GM15510 (cell line): Measurements from ENCODE around the gene C10orf95.

ENCODE experiments used
- POLR2A ChIP-seq: IDR thresholded peaks from 3 replicates; pipeline ENCODE4 v1.6.1; 2011; ENCODE audit warnings: borderline replicate concordance; ENCODE audit not compliant: insufficient read length; ENCODE audit errors: extremely low read depth

The C10orf95 gene

GRCh38 chr10:102414749-102415148 lies 36.6 kb downstream of the C10orf95 start:
- no peak for TF ChIP-seq POLR2A

DNA sequence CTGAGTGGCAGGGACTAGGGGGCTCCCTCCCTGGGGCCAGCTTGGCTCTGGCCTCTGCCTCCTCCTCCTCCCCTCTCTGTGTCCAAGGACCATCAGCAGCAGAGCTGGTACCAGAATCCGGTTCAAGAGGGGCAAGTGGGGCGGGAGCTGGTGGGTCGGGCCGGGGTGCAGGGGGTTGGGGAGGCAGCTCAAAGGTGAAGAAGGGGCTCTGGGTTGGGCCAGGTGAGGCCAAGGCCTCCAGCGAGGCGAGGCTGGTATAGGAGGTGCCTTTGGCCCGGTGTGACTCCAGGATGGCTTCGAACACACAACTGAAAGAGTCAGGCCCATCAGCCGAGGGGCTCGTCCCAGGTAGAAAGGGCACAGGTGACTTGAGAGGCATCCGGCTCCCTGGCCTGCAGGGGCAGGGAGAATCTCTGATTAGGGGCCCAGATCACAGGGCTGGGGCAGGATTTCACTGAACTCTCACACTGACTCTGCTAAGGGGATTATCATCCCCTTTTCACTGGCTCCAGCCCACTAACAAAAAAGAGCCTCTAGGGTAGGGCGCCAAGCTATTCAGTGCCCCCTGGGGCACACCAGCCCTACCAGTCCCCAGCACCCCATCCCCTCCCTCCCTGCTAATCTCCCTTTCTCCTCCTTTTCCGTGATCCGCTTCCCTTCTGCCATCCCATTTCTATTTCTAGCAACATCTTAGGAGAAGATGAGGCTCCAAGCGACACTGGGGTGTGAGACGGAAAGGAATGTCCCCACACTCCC lies 37.4 kb downstream of the C10orf95 start:
- no peak for TF ChIP-seq POLR2A

- TF ChIP-seq POLR2A: no peak
These were observed 38.2 kb downstream of the C10orf95 start for GRCh38 chr10:102413053-102413705.

- no peak for TF ChIP-seq POLR2A
These were observed 39.0 kb downstream of the C10orf95 start for GRCh38 chr10:102412293-102412692.

DNA sequence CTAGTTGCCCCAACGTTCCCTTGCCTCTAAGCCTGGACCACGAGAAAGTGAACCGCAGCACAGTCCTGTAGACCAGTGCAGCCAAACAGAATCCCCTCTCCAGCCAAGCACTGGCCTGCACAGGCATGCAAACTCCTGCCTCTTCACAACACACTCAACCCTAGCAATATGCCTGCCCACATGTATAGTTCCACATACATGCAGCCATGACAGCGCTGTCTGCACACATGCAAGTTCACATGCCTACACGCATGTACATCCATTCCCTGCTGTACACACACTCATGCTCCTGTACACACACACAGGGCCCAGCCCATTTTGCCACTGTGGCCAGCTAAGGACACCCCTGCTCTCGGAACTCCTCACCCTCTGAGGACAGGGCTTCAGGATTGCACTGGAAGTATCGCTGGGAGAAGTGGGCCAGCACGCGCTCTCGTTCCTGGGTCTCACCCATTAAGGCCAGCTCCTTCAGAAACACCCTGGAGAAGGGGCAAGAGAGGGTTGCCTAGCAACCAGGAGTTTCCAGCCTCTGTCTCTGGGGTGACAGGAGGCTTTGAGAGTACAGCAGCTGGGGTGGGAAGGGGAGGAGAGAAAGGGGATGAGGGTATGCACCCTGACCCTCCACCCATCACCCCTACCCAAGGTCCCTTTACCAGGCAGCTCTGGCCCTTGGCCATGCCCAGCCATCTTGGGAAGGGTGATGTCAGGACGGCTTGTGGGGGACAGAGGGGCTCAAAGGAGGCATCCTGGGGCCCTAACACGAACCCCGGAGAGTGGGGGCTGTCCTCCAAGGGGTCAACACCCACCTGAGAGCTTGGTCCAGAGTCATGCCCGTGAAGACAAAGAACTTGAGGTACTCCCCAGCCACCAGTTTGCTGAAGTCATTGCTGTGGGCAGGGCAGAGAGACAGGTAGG lies 39.7 kb downstream of the C10orf95 start:
- no peak for TF ChIP-seq POLR2A

DNA sequence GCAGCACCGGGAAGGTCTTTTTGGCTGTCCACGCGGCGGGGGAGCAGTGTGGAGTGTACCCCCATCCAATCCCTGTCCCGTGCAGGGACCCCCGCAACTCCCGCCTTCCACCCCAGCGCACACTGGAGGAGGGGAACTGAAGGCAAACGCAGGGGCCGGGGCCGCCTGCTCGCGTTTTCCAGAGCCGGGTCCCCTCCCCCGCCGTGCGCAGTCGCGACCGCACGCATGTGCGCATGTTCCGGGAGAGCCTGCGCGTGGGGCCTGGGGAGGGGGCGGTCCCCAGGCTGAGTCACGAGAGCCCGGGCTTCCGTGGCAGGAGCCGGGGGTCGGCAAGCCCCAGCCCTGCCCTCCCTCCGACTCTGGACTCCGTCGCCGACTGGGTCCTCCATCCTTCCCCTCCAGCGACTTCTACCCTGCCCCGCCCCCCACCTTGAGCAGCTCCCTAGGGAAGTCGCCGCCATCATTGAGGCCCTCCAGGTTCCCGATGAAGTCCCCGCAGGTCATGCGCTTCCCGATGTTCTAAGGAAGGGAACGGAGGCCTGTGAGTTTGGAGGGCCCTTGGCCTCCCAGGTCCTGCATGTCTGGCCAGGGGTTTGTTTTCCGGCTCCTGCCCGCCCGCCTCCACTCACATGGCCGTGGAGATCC lies 40.8 kb downstream of the C10orf95 start:
- no peak for TF ChIP-seq POLR2A

GRCh38 chr10:102409604-102410428 lies 41.5 kb downstream of the C10orf95 start:
- TF ChIP-seq POLR2A: no peak

DNA sequence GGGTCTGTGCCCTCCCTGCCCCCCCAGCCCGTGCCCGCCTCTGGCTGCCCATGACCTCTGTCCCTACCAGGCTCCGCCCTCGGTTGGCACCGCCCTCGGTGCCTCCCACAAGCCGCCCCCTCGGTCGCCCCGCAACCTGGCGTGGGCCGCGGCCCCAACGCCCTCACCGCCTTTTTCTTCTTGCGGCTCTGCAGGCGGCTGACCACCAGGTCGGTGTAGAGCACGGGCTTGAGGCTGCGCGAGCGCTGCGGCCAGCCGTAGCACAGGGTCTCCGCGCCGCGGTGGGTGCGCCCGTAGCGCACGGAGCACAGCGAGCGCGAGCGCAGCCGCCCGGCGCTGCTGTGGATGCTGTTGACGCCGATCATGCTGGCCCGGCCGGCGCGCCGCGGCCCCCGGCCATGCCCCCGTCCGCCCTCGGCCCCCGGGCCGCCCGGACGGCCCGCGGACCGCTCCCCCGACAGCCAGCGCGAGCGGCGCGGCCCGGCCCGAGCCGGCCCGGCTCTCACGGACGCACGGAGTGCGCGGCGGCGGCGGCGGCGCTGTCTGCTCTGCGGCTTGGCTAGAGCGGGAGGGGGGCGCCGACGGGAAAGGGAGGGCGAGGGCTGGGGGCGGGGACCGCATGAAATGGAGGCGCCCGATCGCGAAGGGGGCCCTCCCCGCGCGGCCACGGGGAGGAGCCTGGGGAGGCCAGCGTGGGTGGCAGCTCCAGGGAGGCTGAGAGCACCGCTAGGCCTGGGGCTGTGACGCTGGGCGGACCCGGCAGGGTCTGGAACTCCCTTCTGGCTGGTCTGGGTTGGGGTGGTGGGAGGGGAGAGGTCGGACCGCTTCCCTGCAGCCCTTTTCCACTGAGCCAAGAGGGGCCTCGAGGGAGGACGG lies 42.4 kb downstream of the C10orf95 start:
- TF ChIP-seq POLR2A: no peak

GRCh38 chr10:102408131-102408727 lies 43.1 kb downstream of the C10orf95 start:
- TF ChIP-seq POLR2A: no peak

GRCh38 chr10:102407425-102408130 lies 43.8 kb downstream of the C10orf95 start:
- no peak for TF ChIP-seq POLR2A

DNA sequence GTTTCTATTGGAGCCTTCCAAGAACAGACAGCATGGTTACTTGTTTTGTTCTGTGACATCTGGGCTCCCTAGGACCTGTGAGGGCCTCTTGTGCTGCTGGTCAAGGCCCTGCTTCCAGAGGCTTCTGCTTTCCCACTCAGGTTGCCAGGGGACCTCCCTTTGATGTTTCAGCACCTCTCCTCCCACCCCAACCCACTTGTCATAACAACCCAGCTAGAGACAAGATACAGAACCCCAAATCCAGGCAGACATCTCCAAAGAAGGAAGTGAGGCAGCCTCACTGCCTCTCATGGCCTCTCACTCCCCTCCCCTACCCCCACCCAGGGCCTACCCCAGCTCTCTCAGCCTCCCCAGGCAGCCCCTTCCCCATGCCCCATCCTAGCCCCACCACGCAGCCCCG lies 44.5 kb downstream of the C10orf95 start:
- TF ChIP-seq POLR2A: no peak

DNA sequence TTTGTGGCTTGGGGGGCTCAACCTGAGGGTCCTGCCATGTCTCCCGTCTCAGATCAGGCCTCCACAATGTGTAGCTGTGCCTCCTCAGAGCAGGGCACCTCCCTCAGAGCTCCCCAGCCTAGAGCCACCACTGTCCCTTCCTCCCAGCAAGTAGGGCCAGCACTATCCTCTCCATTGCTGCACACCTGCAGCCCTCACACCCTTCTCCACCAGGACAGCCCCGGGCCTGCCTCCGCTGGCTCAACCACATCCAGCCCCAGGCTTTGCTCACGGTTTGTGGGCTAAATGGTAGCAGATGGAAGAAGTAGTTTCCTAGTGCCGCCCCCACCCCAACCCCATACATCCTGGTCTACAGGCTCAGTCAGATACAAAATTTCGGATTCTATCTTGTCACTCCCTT lies 45.7 kb downstream of the C10orf95 start:
- no peak for TF ChIP-seq POLR2A
